HG03135 (cell line): Measurements from ENCODE around the gene TMEM43.

ENCODE experiments used
- ATAC-seq: cut with Tn5 transposase; IDR thresholded peaks from one replicate; pipeline ENCODE4 v1.9.1; 2021; ENCODE audit warnings: mild to moderate bottlenecking, moderate library complexity; ENCODE audit not compliant: unreplicated experiment

TMEM43 gene

DNA sequence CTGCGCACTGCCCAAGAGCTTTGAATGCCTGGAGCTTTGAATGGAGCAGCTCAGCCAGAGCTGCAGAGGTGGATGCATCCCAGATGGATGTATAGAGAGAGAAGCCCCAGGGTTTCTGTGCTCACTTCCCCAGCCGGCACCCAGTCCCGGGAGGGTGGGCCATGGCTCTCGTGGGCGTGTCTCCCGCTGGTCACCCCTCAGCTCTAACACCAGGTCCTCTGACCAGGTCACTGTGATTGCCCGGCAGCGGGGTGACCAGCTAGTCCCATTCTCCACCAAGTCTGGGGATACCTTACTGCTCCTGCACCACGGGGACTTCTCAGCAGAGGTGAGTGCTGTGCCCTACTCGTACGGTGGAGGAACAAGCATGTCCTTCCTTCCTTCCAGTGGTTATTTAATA, 10.7 kb downstream of the TMEM43 start:
- ATAC-seq: no peak

DNA sequence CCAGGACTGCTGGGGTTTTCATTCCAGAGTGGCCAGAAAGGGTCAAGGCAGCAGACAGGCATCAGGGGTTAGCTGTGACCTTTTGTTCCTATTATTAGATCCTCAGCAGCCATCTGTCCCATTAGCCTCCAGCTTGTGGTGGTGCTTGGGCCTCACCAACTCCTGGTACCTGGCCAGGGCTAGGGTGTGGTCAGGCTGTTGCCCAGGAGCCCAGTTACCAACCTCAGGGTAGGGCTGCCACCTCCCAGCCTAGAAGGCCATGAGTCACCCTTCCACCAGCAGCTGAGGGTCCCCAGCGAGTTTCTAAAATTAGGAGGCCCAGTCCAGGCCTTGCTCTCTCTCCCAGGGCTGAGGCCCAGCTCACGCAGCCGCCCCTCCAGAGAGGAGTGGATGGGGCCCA, 12.2 kb downstream of the TMEM43 start:
- ATAC-seq: no peak

DNA sequence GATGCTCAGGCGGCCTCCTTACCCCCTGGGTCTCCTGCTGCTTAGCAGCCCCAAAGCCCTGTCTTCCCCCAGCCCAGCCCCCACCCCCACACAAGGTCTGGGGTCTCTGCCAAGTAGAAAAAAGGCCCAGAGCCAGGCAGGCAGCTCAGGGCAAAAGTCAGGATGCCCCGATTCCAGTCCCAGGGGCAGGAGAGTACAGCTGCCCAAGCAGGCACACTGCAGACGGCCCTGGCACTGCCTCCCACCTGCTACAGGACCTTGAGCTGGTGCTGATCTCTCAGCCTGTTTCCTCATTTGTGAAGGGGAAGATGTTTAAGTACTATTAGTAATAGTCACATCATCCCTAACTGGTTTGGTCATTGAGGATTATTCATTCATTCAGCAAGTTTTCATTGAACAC, 12.6 kb downstream of the TMEM43 start:
- no peak for ATAC-seq

DNA sequence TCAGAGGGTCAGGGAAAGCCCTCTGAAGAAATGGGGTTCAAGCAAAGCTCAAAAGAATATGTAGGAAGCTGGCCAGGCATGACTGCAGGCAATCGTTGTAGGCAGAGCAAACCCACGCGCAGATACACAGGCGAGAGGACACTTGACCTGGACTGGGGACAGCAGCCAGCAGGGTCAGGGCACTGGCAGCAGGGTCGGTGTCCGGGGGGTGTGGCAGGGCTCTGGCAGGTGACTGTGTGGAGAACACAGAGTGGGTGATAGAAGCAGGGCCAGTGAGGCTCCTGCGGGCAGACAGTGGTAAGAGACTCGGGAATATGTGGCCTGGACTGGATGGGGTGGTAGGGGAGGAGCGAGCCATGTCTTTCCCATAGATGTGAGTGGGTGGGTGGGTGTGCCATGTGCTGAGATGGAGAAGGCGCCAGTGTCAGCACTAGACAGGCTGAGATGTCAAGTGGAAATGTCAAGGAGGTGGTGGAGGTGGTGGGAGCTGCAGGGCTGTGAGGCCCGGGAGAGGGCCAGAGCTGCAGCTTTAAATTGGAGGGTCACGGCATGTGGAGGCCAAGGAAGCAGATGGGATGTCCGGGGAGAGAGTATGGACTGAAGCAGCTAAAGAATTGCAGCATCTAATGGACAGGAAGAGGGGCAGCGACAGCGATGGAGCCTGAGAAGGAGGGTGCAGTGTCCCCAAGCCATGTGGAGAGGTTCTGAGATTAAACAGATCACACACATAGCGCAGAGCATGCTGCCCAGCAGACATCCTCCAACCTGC, 13.4 kb downstream of the TMEM43 start:
- ATAC-seq: no peak

DNA sequence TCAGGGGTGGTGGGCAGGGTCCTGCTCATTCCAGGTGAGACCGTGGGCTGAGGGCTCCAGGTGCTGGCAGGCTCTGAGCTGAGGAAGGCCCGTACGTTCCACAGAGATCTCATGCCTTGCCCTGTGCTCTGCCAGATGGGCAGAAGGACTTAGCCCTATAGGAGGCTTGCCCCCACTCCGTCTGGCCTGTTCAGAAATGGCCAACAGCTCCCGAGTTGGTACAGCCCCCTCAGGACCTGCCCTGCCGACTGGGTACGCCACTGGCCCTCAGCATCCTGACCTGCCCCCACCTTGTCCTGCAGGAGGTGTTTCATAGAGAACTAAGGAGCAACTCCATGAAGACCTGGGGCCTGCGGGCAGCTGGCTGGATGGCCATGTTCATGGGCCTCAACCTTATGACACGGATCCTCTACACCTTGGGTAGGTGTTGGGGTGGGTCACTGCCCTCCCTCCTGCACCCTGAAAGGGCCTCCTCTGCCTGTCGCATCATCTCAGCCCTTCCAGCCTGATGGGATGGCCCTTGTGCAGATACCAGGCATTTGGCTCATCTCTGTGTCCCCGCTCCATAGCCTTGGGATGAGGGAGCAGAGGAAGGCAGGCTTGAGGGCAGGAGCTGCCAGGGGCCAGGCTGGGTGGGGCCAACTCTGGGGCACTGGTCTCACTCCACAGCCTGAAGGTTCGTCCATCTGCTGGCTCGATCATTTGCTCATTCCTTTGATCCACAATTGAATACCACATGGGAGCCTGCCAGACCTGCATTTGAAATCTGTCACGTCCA, 14.2 kb downstream of the TMEM43 start:
- no peak for ATAC-seq

DNA sequence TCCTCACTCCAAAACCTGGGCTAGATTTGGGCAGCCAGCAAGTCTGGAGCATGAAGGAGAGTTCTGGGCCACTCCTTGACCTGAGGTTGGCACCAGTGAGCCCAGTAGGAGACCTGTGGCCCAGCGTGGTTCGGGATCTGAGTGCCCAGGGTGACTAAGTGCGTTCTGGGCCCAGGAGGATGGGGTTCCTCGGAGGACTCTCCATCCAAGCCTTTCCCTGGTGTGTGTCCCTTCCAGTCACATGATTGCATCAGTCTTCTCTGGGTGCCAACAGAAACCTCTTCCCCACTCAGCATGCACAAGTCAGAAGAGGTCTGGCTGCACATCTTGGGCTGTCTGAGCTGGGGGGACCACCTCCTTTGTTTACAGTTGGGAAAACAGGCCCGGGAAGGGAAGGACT, 14.9 kb downstream of the TMEM43 start:
- no peak for ATAC-seq

DNA sequence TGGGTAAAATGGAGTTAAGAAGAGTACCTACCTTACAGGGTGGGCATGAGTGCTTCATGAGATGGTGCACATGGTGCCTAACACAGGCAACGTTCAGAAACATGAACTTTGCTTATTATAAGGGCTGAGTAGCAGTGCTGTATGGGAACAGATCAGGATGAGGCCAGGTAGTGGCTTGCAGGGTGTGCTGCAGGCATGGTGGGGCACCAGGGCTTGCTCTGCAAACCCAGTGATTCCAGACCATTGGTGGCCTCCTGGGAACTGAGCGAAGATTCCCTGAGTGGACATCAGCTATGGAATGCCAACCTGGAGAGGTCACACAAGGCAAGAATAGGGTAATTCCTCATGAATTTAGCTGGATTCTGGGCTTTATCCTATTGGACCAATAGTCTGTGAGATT, 15.8 kb downstream of the TMEM43 start:
- no peak for ATAC-seq

DNA sequence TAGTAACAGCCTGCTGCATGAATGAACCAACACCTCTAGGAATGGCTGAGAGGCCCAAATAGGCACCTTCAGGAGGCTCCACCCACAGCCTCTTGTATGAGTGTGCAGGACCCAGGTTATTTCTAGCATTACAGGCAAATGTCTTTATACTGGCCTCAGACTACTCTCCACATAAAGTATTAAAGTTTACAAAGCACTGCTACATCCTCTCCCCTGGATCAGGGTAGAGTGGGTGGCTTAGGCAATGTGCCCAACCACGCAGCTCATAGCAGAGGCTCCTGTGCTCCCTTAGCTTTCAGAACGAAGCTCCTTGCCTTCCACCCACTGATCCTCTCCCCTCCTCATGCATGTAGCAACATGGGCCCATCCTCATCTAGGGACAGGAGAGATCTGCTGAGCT, 16.3 kb downstream of the TMEM43 start:
- no peak for ATAC-seq

DNA sequence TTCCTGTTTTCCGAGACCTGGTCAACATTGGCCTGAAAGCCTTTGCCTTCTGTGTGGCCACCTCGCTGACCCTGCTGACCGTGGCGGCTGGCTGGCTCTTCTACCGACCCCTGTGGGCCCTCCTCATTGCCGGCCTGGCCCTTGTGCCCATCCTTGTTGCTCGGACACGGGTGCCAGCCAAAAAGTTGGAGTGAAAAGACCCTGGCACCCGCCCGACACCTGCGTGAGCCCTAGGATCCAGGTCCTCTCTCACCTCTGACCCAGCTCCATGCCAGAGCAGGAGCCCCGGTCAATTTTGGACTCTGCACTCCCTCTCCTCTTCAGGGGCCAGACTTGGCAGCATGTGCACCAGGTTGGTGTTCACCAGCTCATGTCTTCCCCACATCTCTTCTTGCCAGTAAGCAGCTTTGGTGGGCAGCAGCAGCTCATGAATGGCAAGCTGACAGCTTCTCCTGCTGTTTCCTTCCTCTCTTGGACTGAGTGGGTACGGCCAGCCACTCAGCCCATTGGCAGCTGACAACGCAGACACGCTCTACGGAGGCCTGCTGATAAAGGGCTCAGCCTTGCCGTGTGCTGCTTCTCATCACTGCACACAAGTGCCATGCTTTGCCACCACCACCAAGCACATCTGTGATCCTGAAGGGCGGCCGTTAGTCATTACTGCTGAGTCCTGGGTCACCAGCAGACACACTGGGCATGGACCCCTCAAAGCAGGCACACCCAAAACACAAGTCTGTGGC, 16.9 kb downstream of the TMEM43 start:
- ATAC-seq: no peak

DNA sequence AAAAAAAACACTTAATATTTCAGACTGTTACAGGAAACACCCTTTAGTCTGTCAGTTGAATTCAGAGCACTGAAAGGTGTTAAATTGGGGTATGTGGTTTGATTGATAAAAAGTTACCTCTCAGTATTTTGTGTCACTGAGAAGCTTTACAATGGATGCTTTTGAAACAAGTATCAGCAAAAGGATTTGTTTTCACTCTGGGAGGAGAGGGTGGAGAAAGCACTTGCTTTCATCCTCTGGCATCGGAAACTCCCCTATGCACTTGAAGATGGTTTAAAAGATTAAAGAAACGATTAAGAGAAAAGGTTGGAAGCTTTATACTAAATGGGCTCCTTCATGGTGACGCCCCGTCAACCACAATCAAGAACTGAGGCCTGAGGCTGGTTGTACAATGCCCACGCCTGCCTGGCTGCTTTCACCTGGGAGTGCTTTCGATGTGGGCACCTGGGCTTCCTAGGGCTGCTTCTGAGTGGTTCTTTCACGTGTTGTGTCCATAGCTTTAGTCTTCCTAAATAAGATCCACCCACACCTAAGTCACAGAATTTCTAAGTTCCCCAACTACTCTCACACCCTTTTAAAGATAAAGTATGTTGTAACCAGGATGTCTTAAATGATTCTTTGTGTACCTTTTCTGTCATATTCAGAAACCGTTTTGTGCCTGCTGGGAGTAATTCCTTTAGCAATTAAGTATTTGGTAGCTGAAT, 17.9 kb downstream of the TMEM43 start:
- ATAC-seq: no peak

DNA sequence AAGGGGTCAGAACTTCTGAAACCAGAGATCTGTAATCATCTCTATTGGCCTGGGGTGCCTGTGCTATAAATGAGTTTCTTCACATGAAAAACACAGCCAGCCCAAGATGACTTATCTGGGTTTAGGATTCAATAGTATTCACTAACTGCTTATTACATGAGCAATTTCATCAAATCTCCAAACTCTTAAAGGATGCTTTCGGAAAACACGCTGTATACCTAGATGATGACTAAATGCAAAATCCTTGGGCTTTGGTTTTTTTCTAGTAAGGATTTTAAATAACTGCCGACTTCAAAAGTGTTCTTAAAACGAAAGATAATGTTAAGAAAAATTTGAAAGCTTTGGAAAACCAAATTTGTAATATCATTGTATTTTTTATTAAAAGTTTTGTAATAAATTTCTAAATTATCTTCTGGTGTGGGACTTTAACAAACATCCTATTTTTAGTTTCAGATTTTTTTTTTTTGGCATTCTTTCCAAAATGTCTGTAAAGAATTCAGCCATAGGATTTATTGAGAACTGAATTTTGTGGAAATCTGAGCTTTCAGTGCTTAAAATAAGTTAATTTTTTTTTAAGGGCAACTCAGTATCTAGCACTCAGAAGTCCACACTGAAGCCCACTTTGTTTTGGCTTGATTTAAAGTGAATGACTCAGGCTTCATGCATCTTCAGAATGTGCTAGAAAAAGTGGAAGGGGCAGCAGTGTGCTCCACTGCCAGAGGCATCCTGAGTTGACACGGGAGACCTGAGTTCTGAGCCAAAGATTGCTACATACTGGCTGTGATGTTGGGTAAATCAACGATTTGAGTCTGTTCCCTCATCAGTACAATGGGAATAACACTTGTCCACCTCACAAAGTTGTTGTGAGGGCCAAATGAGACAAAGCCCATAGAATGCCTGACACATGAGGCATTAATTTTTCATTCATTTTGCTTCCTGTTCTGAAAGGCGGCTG, 18.7 kb downstream of the TMEM43 start:
- ATAC-seq: no peak

DNA sequence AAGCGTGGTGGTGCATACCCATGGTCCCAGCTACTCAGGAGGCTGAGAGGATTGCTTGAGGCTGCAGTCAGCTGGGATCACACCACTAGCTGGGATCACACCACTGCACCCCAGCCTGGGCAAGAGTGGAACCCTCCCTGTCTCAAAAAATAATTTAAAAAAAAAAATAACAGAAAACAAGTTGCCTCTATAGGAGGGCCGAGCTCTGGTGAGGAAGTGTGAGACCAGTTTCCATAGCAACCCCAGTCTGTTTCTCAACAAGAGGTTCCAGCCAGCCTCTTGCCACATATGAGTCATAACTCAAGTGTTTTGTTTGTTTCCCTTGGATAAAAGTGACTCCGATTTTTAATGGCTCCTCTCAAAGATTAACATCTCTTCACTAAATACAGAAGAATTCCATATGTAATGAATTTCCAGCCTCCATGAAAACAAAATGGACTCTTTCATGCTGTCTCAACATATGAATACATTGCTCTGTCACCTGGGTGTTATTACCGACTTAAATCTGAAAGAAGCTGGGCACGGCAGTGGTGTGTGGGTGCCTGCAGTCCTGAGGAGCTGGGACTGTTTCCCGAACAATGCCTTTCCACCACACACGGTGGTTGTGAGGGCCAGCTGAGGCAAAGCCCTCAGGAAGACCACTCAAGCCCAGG, 19.7 kb downstream of the TMEM43 start:
- peak; percentile 94 for ATAC-seq

DNA sequence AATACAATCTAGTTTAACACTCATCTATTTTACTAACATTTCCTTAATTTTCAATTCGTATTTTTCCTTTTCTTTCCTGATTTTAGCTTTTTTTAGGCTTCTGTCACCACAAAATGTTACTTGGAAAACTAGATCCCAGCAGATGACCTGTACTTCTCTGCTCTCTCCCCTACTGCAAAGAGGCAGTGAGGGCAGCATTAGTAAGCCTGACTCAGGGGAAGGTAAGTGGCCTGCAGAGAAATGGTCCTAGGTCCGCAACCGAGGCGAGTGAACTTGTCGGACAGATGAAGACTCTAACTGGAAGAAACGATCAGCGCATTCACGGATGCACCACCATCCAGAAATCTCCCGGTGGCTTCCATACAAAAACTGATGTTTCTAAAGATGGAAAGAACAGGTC, 20.4 kb downstream of the TMEM43 start:
- no peak for ATAC-seq

DNA sequence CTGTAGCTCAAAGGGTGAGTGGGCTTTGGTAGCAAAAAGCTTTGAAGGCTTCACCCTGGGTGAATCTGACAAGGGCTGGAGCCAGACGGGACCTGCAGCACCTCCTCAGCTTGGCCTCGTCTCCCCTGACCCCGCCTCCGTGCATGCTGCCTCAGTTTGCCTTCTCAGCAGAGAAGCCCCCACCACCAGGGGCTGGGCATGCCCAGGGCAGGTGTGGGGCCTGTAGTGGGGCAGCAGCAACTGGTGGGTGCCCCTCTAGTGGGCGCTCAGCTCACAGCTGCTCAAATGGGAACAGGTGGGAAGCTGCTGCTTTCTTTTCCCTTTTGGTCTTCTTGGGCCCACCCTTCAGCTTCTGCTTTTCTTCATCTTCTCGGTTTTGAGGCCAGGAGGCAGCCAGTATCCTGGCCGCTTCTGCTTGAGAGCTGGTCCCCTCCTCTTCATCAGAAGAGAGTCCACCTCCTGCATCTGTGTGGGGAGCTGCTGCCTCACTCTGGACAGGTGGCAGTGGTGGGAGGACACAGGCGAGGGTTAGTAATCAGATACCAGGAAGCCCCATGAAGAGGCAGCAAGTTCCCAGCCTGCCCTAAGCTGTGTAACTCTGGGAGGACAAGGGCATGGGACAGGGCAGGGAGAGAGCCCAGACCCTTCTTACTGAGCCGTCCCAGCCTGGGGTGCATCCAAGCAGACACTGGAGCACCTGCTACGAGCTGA, 21.0 kb downstream of the TMEM43 start:
- no peak for ATAC-seq

DNA sequence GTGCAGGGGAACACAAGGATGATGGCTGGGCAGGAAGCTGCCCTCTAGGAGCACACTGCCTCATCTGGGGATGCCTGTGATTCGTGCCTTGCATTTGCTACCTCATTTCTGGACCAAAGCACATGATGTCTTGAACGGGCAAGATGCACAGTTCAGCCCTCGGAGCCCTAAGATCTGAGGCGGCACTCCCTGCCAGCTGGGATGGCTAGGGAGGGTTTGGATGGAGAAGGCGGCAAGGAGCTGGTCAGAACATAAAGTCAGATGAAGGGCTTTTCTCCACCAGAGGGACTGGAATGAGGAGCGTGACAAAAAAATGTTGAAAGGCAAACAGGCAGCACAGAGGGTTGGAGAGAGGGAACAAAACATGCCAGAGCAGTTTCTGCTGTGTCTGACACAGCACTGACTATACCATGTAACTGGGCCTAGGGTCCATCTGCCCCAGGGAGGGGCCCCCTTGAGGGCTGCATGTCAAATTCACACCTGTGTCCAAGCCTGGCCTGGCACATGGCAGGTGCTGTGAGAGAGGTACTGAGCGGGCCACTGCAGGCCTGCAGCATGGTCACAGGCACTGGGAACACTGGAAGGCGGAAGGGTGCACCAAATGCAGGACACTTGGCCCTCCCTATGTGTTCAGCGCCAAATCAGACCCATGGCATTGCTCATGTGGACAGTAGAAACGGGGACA, 21.7 kb downstream of the TMEM43 start:
- ATAC-seq: no peak

DNA sequence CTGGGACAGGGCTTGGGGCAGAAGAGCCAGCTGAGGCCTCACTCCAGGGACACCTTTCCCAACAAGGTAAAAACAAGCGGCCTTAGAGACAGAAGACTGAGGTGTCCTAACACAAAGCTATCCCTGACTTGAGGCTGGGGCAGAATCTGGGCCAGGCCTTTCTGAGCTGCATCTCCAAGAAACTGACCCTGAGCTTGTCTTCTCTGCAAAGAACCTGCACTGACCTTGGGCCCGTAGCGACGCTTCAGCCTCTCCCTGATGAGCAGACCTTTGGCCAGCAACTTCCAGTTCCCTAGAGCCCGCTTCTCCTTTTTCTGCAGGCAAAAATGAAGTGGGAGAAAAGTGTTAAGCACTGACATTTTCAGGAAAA, 22.2 kb downstream of the TMEM43 start:
- no peak for ATAC-seq

DNA sequence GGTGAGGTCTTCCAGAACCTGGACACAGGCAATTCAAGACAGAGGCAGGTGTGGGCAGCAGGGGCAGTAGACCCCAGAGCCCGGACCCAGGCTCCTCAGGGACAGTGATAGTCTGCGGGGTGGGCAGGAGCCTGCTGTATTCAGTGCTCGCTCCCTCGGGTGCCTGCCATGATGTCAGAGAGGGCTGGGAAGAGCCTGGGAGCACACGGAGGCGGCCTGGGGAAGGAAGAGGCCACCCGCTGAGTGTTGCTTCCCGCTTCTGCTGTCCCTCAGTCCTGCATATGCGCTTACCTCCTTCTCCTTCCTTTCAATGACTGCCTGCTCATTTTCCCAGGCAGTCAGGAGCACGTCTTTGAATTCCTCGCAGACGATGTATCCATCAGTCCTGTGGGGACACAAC, 22.8 kb downstream of the TMEM43 start:
- ATAC-seq: no peak
